GM12873 (cell line): ENCODE results near the gene PDE6B.

Experiments
- CTCF ChIP-seq: IDR thresholded peaks from 2 replicates; pipeline ENCODE4 v1.5.1; 2012; ENCODE audit warnings: low read depth, mild to moderate bottlenecking, moderate library complexity, low read length, control low read depth; ENCODE audit not compliant: insufficient read depth; ENCODE audit errors: missing control alignments

PDE6B gene

GRCh38 chr4:661881-662761 lies 36.7 kb downstream of the PDE6B start:
- TF ChIP-seq CTCF: no peak

- TF ChIP-seq CTCF: no peak
Observed at GRCh38 chr4:663046-663437, 37.7 kb downstream of the PDE6B start.

GRCh38 chr4:663438-664428 lies 38.4 kb downstream of the PDE6B start:
- peak; percentile 24 for TF ChIP-seq CTCF

DNA sequence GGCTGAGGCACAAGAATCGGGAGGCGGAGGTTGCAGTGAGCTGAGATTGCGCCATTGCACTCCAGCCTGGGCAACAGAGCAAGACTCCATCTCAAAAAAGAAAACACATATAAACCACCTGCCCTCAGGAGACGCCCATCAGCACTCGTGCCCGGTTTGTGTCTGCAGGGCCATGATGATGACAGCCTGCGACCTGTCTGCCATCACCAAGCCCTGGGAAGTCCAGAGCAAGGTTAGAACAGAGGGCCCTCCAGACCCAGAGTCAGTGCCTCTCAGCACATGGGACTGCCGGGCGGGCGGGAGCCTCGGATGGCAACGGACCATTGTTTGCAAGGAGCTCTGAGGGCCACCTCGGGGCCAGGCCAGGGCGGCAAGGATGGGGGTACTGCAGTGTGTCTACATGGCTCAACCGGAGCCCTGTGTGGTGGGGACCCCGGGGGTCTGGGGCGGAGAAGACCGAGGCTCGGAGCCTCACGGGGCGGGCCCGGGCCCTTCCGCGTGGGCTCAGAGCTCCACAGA lies 39.4 kb downstream of the PDE6B start:
- TF ChIP-seq CTCF: no peak

DNA sequence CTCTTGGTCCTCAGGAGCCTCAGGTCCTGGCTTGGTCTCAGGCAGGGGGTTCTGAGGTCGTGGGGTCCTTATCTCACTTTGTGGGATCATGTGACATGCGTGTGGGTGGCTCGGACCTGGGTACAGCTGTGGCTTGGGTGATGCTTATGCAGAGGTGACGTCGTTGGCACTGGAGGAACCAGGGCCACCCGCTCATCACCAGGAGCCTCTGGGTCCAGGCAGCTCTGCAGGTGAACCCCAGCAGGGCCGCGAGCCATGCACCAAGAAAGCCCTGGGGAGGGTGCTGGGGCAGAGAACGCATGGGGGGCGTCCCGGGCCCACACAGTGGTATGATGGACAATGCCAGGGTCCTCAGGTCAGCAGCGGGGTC lies 40.0 kb downstream of the PDE6B start:
- no peak for TF ChIP-seq CTCF

- TF ChIP-seq CTCF: no peak
Observed at GRCh38 chr4:665751-666435, 40.5 kb downstream of the PDE6B start.
